ENCODE data around the gene LRRC37A2. TPM values are rescaled to one million over a fixed set of nuclear protein-coding genes. Genes with fewer than 3 reads are reported as not detected.
A peak's percentile ranks its signal among the peaks of the same experiment; 100 is the strongest.
"Not testable (repeated sequence)": the region's sequence is repeated elsewhere in the genome, so short reads cannot be mapped to it uniquely, and the experiment has no call there.

Gene LRRC37A2
- 10 to 100 TPM in 1 of 4 donors, 1 to 10 TPM in 3; 1.6 to 31.2 (median 3.7) TPM for polyA plus RNA-seq
- long read RNA-seq, donor 1 = 0 reads
- long read RNA-seq, donor 2, partial matches to known transcripts = 0 of 4 reads
- long read RNA-seq, donor 2, other reads (novel, unspliced or antisense) = 0 of 4 reads
- long read RNA-seq, donor 3, transcript LRRC37A2-202 (6 exons, 3,082 nt) = major isoform, 5 of 11 reads
- long read RNA-seq, donor 3, partial matches to known transcripts = 0 of 11 reads
- long read RNA-seq, donor 3, other reads (novel, unspliced or antisense) = 6 of 11 reads
- long read RNA-seq, donor 4 = 0 reads
- long read RNA-seq, donor 5, partial matches to known transcripts = 0 of 1 reads
- long read RNA-seq, donor 5, other reads (novel, unspliced or antisense) = 0 of 1 reads
- long read RNA-seq, donor 6, transcript LRRC37A2-202 (6 exons, 3,082 nt) = major isoform, 5 of 12 reads
- long read RNA-seq, donor 6, partial matches to known transcripts = 7 of 12 reads
- long read RNA-seq, donor 6, other reads (novel, unspliced or antisense) = 0 of 12 reads
- long read RNA-seq, donor 7, partial matches to known transcripts = 0 of 6 reads
- long read RNA-seq, donor 7, other reads (novel, unspliced or antisense) = 6 of 6 reads
- long read RNA-seq, donor 8 = 0 reads
- long read RNA-seq, donor 9 = 0 reads
- long read RNA-seq, donor 10, transcript LRRC37A2-202 (6 exons, 3,082 nt) = major isoform, 7 of 7 reads
- long read RNA-seq, donor 10, partial matches to known transcripts = 0 of 7 reads
- long read RNA-seq, donor 10, other reads (novel, unspliced or antisense) = 0 of 7 reads

DNA sequence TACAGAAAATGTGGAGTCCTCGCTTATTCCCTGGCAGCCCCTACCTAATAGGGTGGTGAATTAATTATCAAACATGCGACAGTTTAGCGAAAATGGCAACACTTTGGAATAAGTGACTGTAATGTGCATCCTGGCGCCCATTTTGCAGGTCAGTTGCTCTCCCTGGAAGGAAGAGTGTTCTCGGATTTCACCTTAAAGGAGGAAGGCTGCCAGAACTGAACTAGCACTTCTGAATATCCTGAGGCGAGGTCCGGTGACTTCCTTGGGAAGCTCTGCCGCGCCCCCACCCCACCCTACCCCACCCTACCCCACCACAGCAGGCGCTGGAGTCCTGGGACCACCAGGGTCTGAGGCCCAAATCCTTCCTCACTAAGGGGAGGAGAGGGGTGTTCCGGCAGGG, at the start of gene LRRC37A2:
TSS of gene LRRC37A2 (plus strand) at position 301 of the 400 bp plus-strand sequence. CDS start 245 bp downstream, outside the sequence.
- not testable (repeated sequence) for FAIRE-seq, DNase-seq
- 88 to 96% (median 93%) methylated on average over 3 of the region's 11 CpGs for WGBS, 3 donors

DNA sequence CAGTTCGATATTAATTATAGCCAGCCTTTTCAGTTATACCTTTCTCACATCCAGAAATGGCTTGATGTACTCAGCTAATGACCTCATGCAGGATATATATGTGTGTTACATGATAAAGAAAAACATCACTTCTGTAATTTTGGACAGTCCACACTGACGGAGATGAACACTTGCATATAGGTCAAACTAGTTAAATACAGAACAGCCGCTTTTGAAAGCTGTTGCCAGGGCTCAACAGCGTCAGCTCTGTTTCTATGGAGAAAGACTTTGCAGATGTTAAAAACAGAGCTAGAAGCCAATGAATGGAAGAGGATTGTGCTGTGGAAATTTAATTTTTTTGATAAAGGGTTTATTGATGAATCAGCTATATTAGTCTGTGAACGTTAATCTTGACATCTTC, 44.6 kb upstream of the LRRC37A2 start:
- 96 to 100% methylated on average over 2 to 3 of the region's 5 CpGs; no CpG with 5 or more reads in 1 of the 3 donors for WGBS, 3 donors

More for the DNA sequence above, at the start of gene LRRC37A2:
- not testable (repeated sequence) for H3K27ac ChIP-seq (ENCODE audit: low read depth in 1 of 3, low read length in 2 of 3); H3K4me3 ChIP-seq (ENCODE audit: low read depth in 1 of 3, low read length in 3 of 3); H3K9me3 ChIP-seq (ENCODE audit: control insufficient read depth in 2 of 2, insufficient read depth in 1 of 2, low read depth in 1 of 2, low read length in 1 of 2); H3K36me3 ChIP-seq (ENCODE audit: control insufficient read depth in 3 of 3, insufficient read depth in 2 of 3, low read depth in 1 of 3, low read length in 3 of 3); H3K27me3 ChIP-seq (ENCODE audit: control insufficient read depth in 3 of 3, insufficient read depth in 3 of 3, low read length in 3 of 3); H3K4me1 ChIP-seq (ENCODE audit: control insufficient read depth in 3 of 3, insufficient read depth in 2 of 3, low read depth in 1 of 3, low read length in 2 of 3)

DNA sequence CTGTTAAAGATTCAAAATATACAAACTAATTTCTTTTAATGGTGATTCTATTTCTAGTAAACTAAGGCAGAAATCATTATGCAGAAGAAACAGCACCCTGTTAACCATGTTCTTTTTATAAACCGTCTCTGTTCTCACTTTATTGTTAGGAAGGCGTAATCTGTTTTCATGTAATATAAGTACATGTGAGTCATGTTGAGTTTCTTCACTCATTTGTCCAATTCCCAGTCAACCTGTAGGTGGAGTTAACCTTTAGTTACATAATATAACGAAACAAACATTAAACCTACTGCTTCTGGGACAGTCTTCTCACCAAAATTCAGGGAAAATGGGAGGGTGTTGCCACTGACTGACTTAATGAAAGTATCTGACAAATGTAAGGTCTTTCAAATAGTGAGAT, 37.8 kb upstream of the LRRC37A2 start:
- H3K27ac ChIP-seq (ENCODE audit: low read depth in 1 of 3, low read length in 2 of 3); H3K4me3 ChIP-seq (ENCODE audit: low read depth in 1 of 3, low read length in 3 of 3); H3K9me3 ChIP-seq (ENCODE audit: control insufficient read depth in 2 of 2, insufficient read depth in 1 of 2, low read depth in 1 of 2, low read length in 1 of 2); DNase-seq; H3K27me3 ChIP-seq (ENCODE audit: control insufficient read depth in 3 of 3, insufficient read depth in 3 of 3, low read length in 3 of 3); H3K4me1 ChIP-seq (ENCODE audit: control insufficient read depth in 3 of 3, insufficient read depth in 2 of 3, low read depth in 1 of 3, low read length in 2 of 3); H3K36me3 ChIP-seq (ENCODE audit: control insufficient read depth in 3 of 3, insufficient read depth in 2 of 3, low read depth in 1 of 3, low read length in 3 of 3): not testable (repeated sequence)
- FAIRE-seq = peak; percentile 39
- 55 to 100% methylated on average over 1 of the region's 3 CpGs; no CpG with 5 or more reads in 1 of the 3 donors for WGBS, 3 donors

More for the DNA sequence above, 44.6 kb upstream of the LRRC37A2 start:
- not testable (repeated sequence) for H3K27me3 ChIP-seq (ENCODE audit: control insufficient read depth in 3 of 3, insufficient read depth in 3 of 3, low read length in 3 of 3); DNase-seq; FAIRE-seq; H3K4me1 ChIP-seq (ENCODE audit: control insufficient read depth in 3 of 3, insufficient read depth in 2 of 3, low read depth in 1 of 3, low read length in 2 of 3); H3K36me3 ChIP-seq (ENCODE audit: control insufficient read depth in 3 of 3, insufficient read depth in 2 of 3, low read depth in 1 of 3, low read length in 3 of 3); H3K9me3 ChIP-seq (ENCODE audit: control insufficient read depth in 2 of 2, insufficient read depth in 1 of 2, low read depth in 1 of 2, low read length in 1 of 2); H3K4me3 ChIP-seq (ENCODE audit: low read depth in 1 of 3, low read length in 3 of 3); H3K27ac ChIP-seq (ENCODE audit: low read depth in 1 of 3, low read length in 2 of 3)

DNA sequence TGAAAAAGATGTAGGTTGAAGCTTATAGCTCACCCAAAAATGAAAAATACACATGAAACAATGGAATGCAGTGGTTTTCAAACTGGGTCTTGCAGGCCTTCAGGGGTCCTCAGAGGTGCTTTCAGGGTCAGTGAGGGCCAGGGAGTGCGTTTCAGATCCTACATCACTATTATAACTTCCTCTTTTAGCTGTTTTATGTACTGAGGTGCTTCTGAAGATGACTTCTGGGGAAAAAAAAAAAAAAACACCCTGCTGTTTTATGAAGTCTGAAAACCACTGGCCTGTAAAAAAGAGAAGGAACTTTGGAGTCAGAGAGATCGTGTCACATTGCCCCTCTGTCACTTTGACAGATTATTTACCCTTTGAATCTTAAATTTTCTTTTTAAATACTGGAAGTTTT, 36.7 kb upstream of the LRRC37A2 start:
- not testable (repeated sequence) for FAIRE-seq

DNA sequence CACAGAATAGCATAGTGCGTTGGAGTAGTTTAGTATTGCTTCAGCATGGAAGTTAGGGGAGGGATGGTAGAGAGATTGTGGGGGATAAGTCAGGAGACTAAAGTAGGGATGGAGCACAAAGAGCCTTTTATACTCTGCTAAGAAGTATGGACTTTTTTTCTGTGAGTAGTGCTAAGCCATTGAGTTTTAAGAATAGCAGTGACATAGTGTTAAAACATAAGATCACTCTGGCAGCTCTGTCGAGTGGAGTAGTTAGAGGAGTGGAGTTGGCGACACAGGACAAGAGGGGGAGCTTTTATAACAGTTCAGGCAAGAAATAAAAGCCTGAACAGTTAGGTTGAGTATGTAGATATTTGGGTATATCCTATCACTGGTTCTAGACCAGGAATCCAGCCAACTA, 33.4 kb upstream of the LRRC37A2 start:
- not testable (repeated sequence) for FAIRE-seq; H3K27ac ChIP-seq (ENCODE audit: low read depth in 1 of 3, low read length in 2 of 3); H3K27me3 ChIP-seq (ENCODE audit: control insufficient read depth in 3 of 3, insufficient read depth in 3 of 3, low read length in 3 of 3); H3K36me3 ChIP-seq (ENCODE audit: control insufficient read depth in 3 of 3, insufficient read depth in 2 of 3, low read depth in 1 of 3, low read length in 3 of 3); DNase-seq; H3K4me3 ChIP-seq (ENCODE audit: low read depth in 1 of 3, low read length in 3 of 3); H3K9me3 ChIP-seq (ENCODE audit: control insufficient read depth in 2 of 2, insufficient read depth in 1 of 2, low read depth in 1 of 2, low read length in 1 of 2); H3K4me1 ChIP-seq (ENCODE audit: control insufficient read depth in 3 of 3, insufficient read depth in 2 of 3, low read depth in 1 of 3, low read length in 2 of 3)
- WGBS, 3 donors = no CpG with 5 or more reads among the region's 3 CpGs

More for the DNA sequence above, 36.7 kb upstream of the LRRC37A2 start:
- not testable (repeated sequence) for H3K27me3 ChIP-seq (ENCODE audit: control insufficient read depth in 3 of 3, insufficient read depth in 3 of 3, low read length in 3 of 3); H3K4me1 ChIP-seq (ENCODE audit: control insufficient read depth in 3 of 3, insufficient read depth in 2 of 3, low read depth in 1 of 3, low read length in 2 of 3); DNase-seq; H3K27ac ChIP-seq (ENCODE audit: low read depth in 1 of 3, low read length in 2 of 3); H3K4me3 ChIP-seq (ENCODE audit: low read depth in 1 of 3, low read length in 3 of 3); H3K9me3 ChIP-seq (ENCODE audit: control insufficient read depth in 2 of 2, insufficient read depth in 1 of 2, low read depth in 1 of 2, low read length in 1 of 2); H3K36me3 ChIP-seq (ENCODE audit: control insufficient read depth in 3 of 3, insufficient read depth in 2 of 3, low read depth in 1 of 3, low read length in 3 of 3)
- WGBS, 3 donors = 86 to 100% (median 88%) methylated on average over 1 of the region's 2 CpGs

DNA sequence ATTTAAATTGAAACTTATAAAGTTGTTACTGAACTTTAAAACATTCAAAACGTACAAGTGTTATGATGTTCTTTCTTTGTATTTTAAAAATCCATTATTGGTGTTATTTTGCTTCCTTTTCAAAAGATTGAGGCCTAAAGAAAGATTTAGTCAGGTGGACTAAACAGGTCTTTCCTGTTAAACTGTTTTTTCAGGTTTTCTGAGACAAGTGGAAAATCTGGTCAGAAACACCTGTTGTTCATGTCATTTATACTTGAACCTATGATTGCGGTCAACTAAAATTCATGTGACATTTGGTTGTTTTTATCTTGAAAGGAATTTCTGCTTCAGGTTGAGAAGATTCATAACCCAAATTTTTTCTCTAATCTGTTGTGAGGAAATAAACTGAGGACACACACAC, 31.0 kb upstream of the LRRC37A2 start:
- FAIRE-seq = peak; percentile 90
- H3K27me3 ChIP-seq (ENCODE audit: control insufficient read depth in 3 of 3, insufficient read depth in 3 of 3, low read length in 3 of 3); H3K27ac ChIP-seq (ENCODE audit: low read depth in 1 of 3, low read length in 2 of 3); H3K4me3 ChIP-seq (ENCODE audit: low read depth in 1 of 3, low read length in 3 of 3); H3K4me1 ChIP-seq (ENCODE audit: control insufficient read depth in 3 of 3, insufficient read depth in 2 of 3, low read depth in 1 of 3, low read length in 2 of 3); DNase-seq; H3K36me3 ChIP-seq (ENCODE audit: control insufficient read depth in 3 of 3, insufficient read depth in 2 of 3, low read depth in 1 of 3, low read length in 3 of 3); H3K9me3 ChIP-seq (ENCODE audit: control insufficient read depth in 2 of 2, insufficient read depth in 1 of 2, low read depth in 1 of 2, low read length in 1 of 2): not testable (repeated sequence)
- no CpG with 5 or more reads among the region's 2 CpGs for WGBS, 3 donors

DNA sequence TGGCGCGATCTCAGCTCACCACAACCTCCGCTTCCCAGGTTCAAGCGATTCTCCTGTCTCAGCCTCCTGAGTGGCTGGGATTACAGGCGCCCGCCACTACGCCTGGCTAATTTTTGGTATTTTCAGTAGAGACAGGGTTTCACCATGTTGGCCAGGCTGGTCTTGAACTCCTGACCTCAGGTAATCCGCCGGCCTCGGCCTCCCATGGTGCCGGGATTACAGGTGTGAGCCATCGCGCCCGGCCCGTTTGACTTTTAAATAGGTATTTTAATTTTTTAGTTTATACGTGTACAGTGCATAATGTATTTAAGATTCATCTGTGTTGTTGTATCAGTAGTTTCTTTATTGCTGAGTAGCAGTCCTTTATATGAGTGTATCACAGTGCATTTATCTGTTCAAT, 20.2 kb upstream of the LRRC37A2 start:
- not testable (repeated sequence) for FAIRE-seq; H3K9me3 ChIP-seq (ENCODE audit: control insufficient read depth in 2 of 2, insufficient read depth in 1 of 2, low read depth in 1 of 2, low read length in 1 of 2); H3K4me3 ChIP-seq (ENCODE audit: low read depth in 1 of 3, low read length in 3 of 3); H3K27ac ChIP-seq (ENCODE audit: low read depth in 1 of 3, low read length in 2 of 3); H3K27me3 ChIP-seq (ENCODE audit: control insufficient read depth in 3 of 3, insufficient read depth in 3 of 3, low read length in 3 of 3); H3K36me3 ChIP-seq (ENCODE audit: control insufficient read depth in 3 of 3, insufficient read depth in 2 of 3, low read depth in 1 of 3, low read length in 3 of 3); H3K4me1 ChIP-seq (ENCODE audit: control insufficient read depth in 3 of 3, insufficient read depth in 2 of 3, low read depth in 1 of 3, low read length in 2 of 3)
- 96 to 97% (median 97%) methylated on average over 11 of the region's 16 CpGs for WGBS, 3 donors
- peak in 1 of 2 donors; percentile 0 for DNase-seq

DNA sequence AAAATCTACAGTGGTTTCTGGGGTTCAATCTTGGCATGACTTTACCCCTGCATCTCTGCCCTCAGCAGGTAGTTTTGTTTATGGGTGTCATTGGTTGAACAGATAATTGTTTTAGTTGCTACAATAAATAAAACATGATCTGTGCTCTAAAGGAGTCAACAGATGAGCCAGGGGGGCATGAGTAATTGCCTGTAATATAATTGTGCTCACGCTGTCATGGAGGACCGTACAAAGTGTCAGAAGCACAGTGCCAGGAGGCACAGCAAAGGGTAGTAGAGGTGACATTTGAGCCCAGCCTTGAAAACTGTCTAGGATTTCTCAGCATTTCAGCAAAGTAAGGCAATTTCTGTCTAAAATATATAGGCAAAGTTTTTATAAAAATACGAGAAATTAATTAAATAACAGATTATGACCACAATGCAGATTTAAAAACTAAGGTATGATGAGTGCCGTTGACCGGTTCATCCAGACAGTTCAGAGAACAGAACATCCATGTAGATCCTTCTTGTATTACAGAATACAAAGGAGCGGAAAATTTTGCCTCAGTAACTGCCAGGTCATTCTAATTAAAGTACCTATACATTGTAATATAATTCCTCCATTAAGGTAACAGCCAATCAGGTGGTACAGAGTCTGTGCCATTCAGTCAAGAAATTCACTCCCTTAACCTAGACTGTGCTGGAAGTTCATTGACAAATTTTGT, 12.7 kb upstream of the LRRC37A2 start:
- H3K36me3 ChIP-seq (ENCODE audit: control insufficient read depth in 3 of 3, insufficient read depth in 2 of 3, low read depth in 1 of 3, low read length in 3 of 3); H3K27ac ChIP-seq (ENCODE audit: low read depth in 1 of 3, low read length in 2 of 3); FAIRE-seq; H3K4me3 ChIP-seq (ENCODE audit: low read depth in 1 of 3, low read length in 3 of 3); H3K27me3 ChIP-seq (ENCODE audit: control insufficient read depth in 3 of 3, insufficient read depth in 3 of 3, low read length in 3 of 3); H3K4me1 ChIP-seq (ENCODE audit: control insufficient read depth in 3 of 3, insufficient read depth in 2 of 3, low read depth in 1 of 3, low read length in 2 of 3); H3K9me3 ChIP-seq (ENCODE audit: control insufficient read depth in 2 of 2, insufficient read depth in 1 of 2, low read depth in 1 of 2, low read length in 1 of 2); DNase-seq: not testable (repeated sequence)
- no CpG with 5 or more reads among the region's 6 CpGs for WGBS, 3 donors

Measured in small intestine (tissue), 16 donors.